IgD-negative memory B cell (primary cell): ENCODE results near the gene MRPS18B. TPM values are rescaled to one million over a fixed set of nuclear protein-coding genes. Genes with fewer than 3 reads are reported as not detected.

Experiments used
- H3K27ac Mint-ChIP-seq, 3 donors: one replicate each; pipeline ENCODE4 v1.8.0; 2020 to 2022; ENCODE audit warnings: mild to moderate bottlenecking in 3 of 3, mixed read lengths in 3 of 3, moderate library complexity in 1 of 3
- H3K27me3 Mint-ChIP-seq: one replicate; pipeline ENCODE4 v1.8.0; 2021; ENCODE audit warnings: mixed read lengths
- H3K36me3 Mint-ChIP-seq: one replicate; pipeline ENCODE4 v1.8.0; 2020; ENCODE audit warnings: mild to moderate bottlenecking, mixed read lengths
- H3K4me1 Mint-ChIP-seq, 3 donors: one replicate each; pipeline ENCODE4 v1.8.0; 2020 to 2022; ENCODE audit warnings: mixed read lengths in 3 of 3, mild to moderate bottlenecking in 1 of 3
- H3K4me3 Mint-ChIP-seq, 4 donors: one replicate each; pipeline ENCODE4 v1.8.0; 2020 to 2022; ENCODE audit warnings: mild to moderate bottlenecking in 4 of 4, mixed read lengths in 4 of 4, moderate library complexity in 3 of 4
- H3K9me3 Mint-ChIP-seq, 3 donors: one replicate each; pipeline ENCODE4 v1.8.0; 2020 to 2021; ENCODE audit warnings: mixed read lengths in 3 of 3, mild to moderate bottlenecking in 1 of 3
- polyA plus RNA-seq: library from polyadenylated mRNA; unstranded; fragments of 300-500 nt; fragmentation: Illumina TruSeq; gene quantifications from one replicate; pipeline ENCODE4 v1.2.3, GENCODE V29; 2021

Gene MRPS18B
- polyA plus RNA-seq, 1 donor from 2014 or later: 146 TPM

GRCh38 chr6:30613251-30614043 lies 4.2 kb upstream of the MRPS18B start:
- H3K4me3 Mint-ChIP-seq: peak overlapping the region in 3 of 4 donors; percentile 62 to 99 (median 84)
- H3K27me3 Mint-ChIP-seq: no peaks in the 10 kb centered on the region
- peaks cover 16% of the 10 kb centered on the region for H3K36me3 Mint-ChIP-seq
- H3K4me1 Mint-ChIP-seq: peaks cover 21 to 45% (median 30%) of the 10 kb centered on the region in 3 donors
- H3K27ac Mint-ChIP-seq: peak overlapping the region; percentile 67 to 100 (median 91)
- H3K9me3 Mint-ChIP-seq: peaks cover 0 to 2% (median 0%) of the 10 kb centered on the region in 3 donors

GRCh38 chr6:30614044-30614842 lies 3.4 kb upstream of the MRPS18B start:
- Mint-ChIP-seq H3K27me3 (no peaks in the 10 kb centered on the region), H3K27ac (peak overlapping the region; percentile 99 to 100 (median 100)), H3K9me3 (peaks cover 0 to 2% (median 0%) of the 10 kb centered on the region in 3 donors), H3K4me3 (peak overlapping the region; percentile 97 to 99 (median 98)), H3K4me1 (peaks cover 21 to 47% (median 34%) of the 10 kb centered on the region in 3 donors), H3K36me3 (peaks cover 16% of the 10 kb centered on the region)

GRCh38 chr6:30614843-30615218 lies 2.8 kb upstream of the MRPS18B start:
- Mint-ChIP-seq H3K4me3 (peak overlapping the region; percentile 97 to 99 (median 98)), H3K36me3 (peaks cover 16% of the 10 kb centered on the region), H3K27me3 (no peaks in the 10 kb centered on the region), H3K4me1 (peaks cover 21 to 42% (median 34%) of the 10 kb centered on the region in 3 donors), H3K9me3 (peaks cover 0 to 2% (median 0%) of the 10 kb centered on the region in 3 donors), H3K27ac (peak overlapping the region; percentile 99 to 100 (median 100))

GRCh38 chr6:30615219-30615957 lies 2.3 kb upstream of the MRPS18B start:
- Mint-ChIP-seq H3K27me3 (no peaks in the 10 kb centered on the region), H3K9me3 (peaks cover 0 to 2% (median 0%) of the 10 kb centered on the region in 3 donors), H3K27ac (peak overlapping the region; percentile 99 to 100 (median 100)), H3K4me1 (peaks cover 21 to 37% (median 31%) of the 10 kb centered on the region in 3 donors), H3K4me3 (peak overlapping the region; percentile 97 to 99 (median 98)), H3K36me3 (peaks cover 16% of the 10 kb centered on the region)

- no peaks in the 10 kb centered on the region for H3K27me3 Mint-ChIP-seq
- H3K36me3 Mint-ChIP-seq: peaks cover 16% of the 10 kb centered on the region
- peak overlapping the region; percentile 99 to 100 (median 100) for H3K27ac Mint-ChIP-seq
- H3K4me1 Mint-ChIP-seq: peaks cover 21 to 34% (median 27%) of the 10 kb centered on the region in 3 donors
- H3K9me3 Mint-ChIP-seq: peaks cover 0 to 2% (median 0%) of the 10 kb centered on the region in 3 donors
- peak overlapping the region; percentile 97 to 99 (median 98) for H3K4me3 Mint-ChIP-seq
Observed at GRCh38 chr6:30615958-30616810, 1.5 kb upstream of the MRPS18B start.

- H3K4me1 Mint-ChIP-seq: peaks cover 15 to 26% (median 20%) of the 10 kb centered on the region in 3 donors
- H3K36me3 Mint-ChIP-seq: peaks cover 16% of the 10 kb centered on the region
- H3K27ac Mint-ChIP-seq: peak within 1 kb of the TSS; percentile 99 to 100 (median 100)
- H3K4me3 Mint-ChIP-seq: peak within 1 kb of the TSS; percentile 97 to 99 (median 98)
- peaks cover 0 to 2% (median 0%) of the 10 kb centered on the region in 3 donors for H3K9me3 Mint-ChIP-seq
- no peaks in the 10 kb centered on the region for H3K27me3 Mint-ChIP-seq
Observed at GRCh38 chr6:30616811-30617564, 652 bp upstream of the MRPS18B start, which contains the start of gene PPP1R10. Gene PPP1R10, minus strand, starts transcription at chr6:30617243. Its CDS starts 7,299 bp downstream, at chr6:30609944.

GRCh38 chr6:30618270-30618797 lies 694 bp downstream of the MRPS18B start:
- peak overlapping the region; percentile 97 to 99 (median 98) for H3K4me3 Mint-ChIP-seq
- H3K36me3 Mint-ChIP-seq: peaks cover 18% of the 10 kb centered on the region
- peak overlapping the region; percentile 99 to 100 (median 100) for H3K27ac Mint-ChIP-seq
- peaks cover 0 to 2% (median 0%) of the 10 kb centered on the region in 3 donors for H3K9me3 Mint-ChIP-seq
- peaks cover 10 to 18% (median 17%) of the 10 kb centered on the region in 3 donors for H3K4me1 Mint-ChIP-seq
- no peaks in the 10 kb centered on the region for H3K27me3 Mint-ChIP-seq

GRCh38 chr6:30619561-30619960 lies 1.9 kb downstream of the MRPS18B start:
- no peaks in the 10 kb centered on the region for H3K27me3 Mint-ChIP-seq
- H3K36me3 Mint-ChIP-seq: peaks cover 18% of the 10 kb centered on the region
- peaks cover 0 to 2% (median 0%) of the 10 kb centered on the region in 3 donors for H3K9me3 Mint-ChIP-seq
- peaks cover 3 to 9% (median 9%) of the 10 kb centered on the region in 3 donors for H3K4me1 Mint-ChIP-seq
- H3K4me3 Mint-ChIP-seq: peak overlapping the region; percentile 8 to 99 (median 38)
- peak overlapping the region in 1 of 3 donors; percentile 53 for H3K27ac Mint-ChIP-seq

GRCh38 chr6:30625511-30625910 lies 7.9 kb downstream of the MRPS18B start:
- no peak overlapping the region for H3K27ac Mint-ChIP-seq
- peaks cover 5% of the 10 kb centered on the region for H3K36me3 Mint-ChIP-seq
- peak overlapping the region in 2 of 4 donors; percentile 76 to 85 for H3K4me3 Mint-ChIP-seq
- H3K4me1 Mint-ChIP-seq: peaks cover 14 to 21% (median 15%) of the 10 kb centered on the region in 3 donors
- H3K9me3 Mint-ChIP-seq: no peaks in the 10 kb centered on the region
- H3K27me3 Mint-ChIP-seq: no peaks in the 10 kb centered on the region

GRCh38 chr6:30626484-30627366 lies 9.1 kb downstream of the MRPS18B start, which contains the start of gene ATAT1:
Gene ATAT1, plus strand, starts transcription at chr6:30626874.
- Mint-ChIP-seq H3K9me3 (no peaks in the 10 kb centered on the region), H3K27ac (peak within 1 kb of the TSS; percentile 92 to 98 (median 96)), H3K36me3 (peaks cover 7% of the 10 kb centered on the region), H3K27me3 (no peaks in the 10 kb centered on the region), H3K4me3 (peak within 1 kb of the TSS; percentile 85 to 95 (median 91)), H3K4me1 (peaks cover 14 to 21% (median 15%) of the 10 kb centered on the region in 3 donors)

GRCh38 chr6:30635834-30636233 lies 18.2 kb downstream of the MRPS18B start:
- Mint-ChIP-seq H3K4me1 (peaks cover 0 to 4% (median 3%) of the 10 kb centered on the region in 3 donors), H3K9me3 (no peaks in the 10 kb centered on the region), H3K4me3 (no peak overlapping the region), H3K36me3 (peaks cover 4% of the 10 kb centered on the region), H3K27ac (peak overlapping the region in 1 of 3 donors; percentile 84), H3K27me3 (no peaks in the 10 kb centered on the region)

GRCh38 chr6:30640481-30640880 lies 22.8 kb downstream of the MRPS18B start:
- Mint-ChIP-seq H3K4me1 (peaks cover 0 to 4% (median 3%) of the 10 kb centered on the region in 3 donors), H3K27ac (no peak overlapping the region), H3K27me3 (no peaks in the 10 kb centered on the region), H3K9me3 (no peaks in the 10 kb centered on the region), H3K4me3 (no peak overlapping the region), H3K36me3 (no peaks in the 10 kb centered on the region)
